ENCODE results near the gene LAPTM5.

The LAPTM5 gene

DNA sequence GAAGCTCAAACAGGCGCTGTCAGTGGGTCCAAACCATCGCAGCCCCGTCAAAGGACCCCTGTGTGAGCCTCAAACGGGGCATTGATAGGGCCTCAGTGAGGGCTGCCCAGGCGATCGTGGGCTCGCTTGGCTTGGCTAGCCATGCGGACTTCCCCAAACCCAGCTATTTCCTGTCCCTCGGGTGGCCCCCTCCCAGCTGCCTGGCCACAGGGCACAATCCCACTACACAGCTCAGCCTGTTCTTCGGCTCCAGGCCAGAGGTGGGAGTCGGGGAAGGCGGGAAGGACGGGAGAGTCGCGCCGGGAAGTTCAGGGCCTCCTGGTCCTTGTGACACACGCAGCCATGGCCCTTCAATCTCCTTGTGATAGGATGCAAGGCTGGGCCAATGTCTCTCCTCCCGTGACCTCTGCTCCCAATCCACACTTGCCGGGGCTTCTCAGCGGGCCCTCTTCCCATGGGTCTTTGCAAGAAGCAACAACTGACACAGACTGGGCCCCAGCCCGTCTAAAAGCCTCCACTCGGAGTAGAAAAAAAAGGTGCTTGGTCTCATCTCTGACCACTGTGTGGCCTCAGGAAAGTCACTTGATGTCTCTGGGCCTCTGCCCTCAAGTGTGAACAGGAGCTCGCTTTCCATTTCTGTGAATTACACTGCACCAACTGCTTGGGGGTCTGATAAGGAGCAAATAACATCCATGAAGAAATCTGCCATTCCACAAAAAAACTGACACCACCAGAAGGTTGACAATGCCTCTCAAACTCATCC lies 27.0 kb downstream of the LAPTM5 start:
- Mint-ChIP-seq H3K4me1 (peaks cover 31% of the 10 kb centered on the region), H3K36me3 (ENCODE audit: insufficient read depth) (peaks cover 37% of the 10 kb centered on the region), H3K27ac (ENCODE audit: low read depth) (no peak overlapping the region), H3K27me3 (no peaks in the 10 kb centered on the region), H3K9me3 (no peaks in the 10 kb centered on the region), H3K4me3 (no peak overlapping the region)
- no peak for DNase-seq (ENCODE audit: low spot score in 2 of 2)
- no peak for ATAC-seq (replicated peaks; ENCODE audit: extremely low read depth, poor library complexity, severe bottlenecking)

- H3K9me3 Mint-ChIP-seq = no peaks in the 10 kb centered on the region
- ATAC-seq (replicated peaks; ENCODE audit: extremely low read depth, poor library complexity, severe bottlenecking) (no peak), DNase-seq (ENCODE audit: low spot score in 2 of 2) (no peak)
- H3K27me3 Mint-ChIP-seq = no peaks in the 10 kb centered on the region
- H3K27ac Mint-ChIP-seq (ENCODE audit: low read depth) = peak overlapping the region; percentile 57
- peaks cover 31% of the 10 kb centered on the region for H3K36me3 Mint-ChIP-seq (ENCODE audit: insufficient read depth)
- H3K4me3 Mint-ChIP-seq = no peak overlapping the region
- peaks cover 30% of the 10 kb centered on the region for H3K4me1 Mint-ChIP-seq
Observed at GRCh38 chr1:30729901-30730300, 27.7 kb downstream of the LAPTM5 start.

GRCh38 chr1:30728832-30729638 lies 28.5 kb downstream of the LAPTM5 start:
- Mint-ChIP-seq H3K27ac (ENCODE audit: low read depth) (peak overlapping the region; percentile 57), H3K4me1 (peaks cover 33% of the 10 kb centered on the region), H3K9me3 (no peaks in the 10 kb centered on the region), H3K27me3 (no peaks in the 10 kb centered on the region), H3K4me3 (no peak overlapping the region), H3K36me3 (ENCODE audit: insufficient read depth) (peaks cover 22% of the 10 kb centered on the region)
- DNase-seq (ENCODE audit: low spot score in 2 of 2) (no peak), ATAC-seq (replicated peaks; ENCODE audit: extremely low read depth, poor library complexity, severe bottlenecking) (no peak)

DNA sequence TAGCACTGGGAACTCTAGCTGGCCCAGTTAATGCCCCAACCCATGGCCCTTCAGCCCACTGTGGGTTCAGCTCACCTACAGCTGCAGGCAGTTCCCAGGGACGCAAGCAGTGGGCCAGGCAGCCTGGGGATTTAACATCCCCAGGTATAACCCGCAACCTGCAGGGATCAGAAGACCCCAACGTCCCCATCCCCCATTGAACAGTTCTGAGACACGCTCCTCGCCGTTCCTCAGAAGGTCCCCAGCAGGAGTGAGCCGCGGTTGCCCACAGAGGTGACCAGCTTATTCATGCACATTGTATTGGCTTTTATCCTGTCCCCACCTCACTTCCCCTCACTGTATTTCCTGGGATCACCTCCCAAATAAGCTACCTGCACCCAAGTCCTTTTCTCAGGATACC lies 29.2 kb downstream of the LAPTM5 start:
- no peaks in the 10 kb centered on the region for H3K9me3 Mint-ChIP-seq
- no peak overlapping the region for H3K4me3 Mint-ChIP-seq
- no peak for DNase-seq (ENCODE audit: low spot score in 2 of 2)
- ATAC-seq (replicated peaks; ENCODE audit: extremely low read depth, poor library complexity, severe bottlenecking) = no peak
- peaks cover 16% of the 10 kb centered on the region for H3K36me3 Mint-ChIP-seq (ENCODE audit: insufficient read depth)
- H3K27me3 Mint-ChIP-seq = no peaks in the 10 kb centered on the region
- H3K27ac Mint-ChIP-seq (ENCODE audit: low read depth) = peak overlapping the region; percentile 77
- peaks cover 37% of the 10 kb centered on the region for H3K4me1 Mint-ChIP-seq

DNA sequence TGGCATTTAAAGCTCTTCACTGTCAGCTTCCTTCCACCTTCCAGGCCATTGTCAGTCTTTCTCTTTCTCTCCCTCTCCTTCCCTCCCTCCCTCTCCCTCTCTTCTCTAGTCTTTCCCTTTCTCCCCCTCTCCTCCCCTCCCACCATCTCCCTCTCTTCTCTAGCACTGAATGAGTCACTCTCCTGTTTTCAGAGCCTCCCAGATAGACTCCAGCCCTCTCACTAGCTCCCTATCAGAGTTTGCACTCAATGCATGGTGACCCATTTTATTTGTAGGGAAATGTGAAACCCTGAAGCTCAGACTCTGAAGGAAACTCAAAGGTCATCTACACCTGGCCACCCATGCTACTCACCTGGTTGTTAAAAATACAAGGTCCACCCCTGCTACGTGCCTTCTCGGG lies 29.8 kb downstream of the LAPTM5 start:
- DNase-seq (ENCODE audit: low spot score in 2 of 2) (no peak), ATAC-seq (replicated peaks; ENCODE audit: extremely low read depth, poor library complexity, severe bottlenecking) (no peak)
- Mint-ChIP-seq H3K9me3 (no peaks in the 10 kb centered on the region), H3K27ac (ENCODE audit: low read depth) (peak overlapping the region; percentile 77), H3K27me3 (no peaks in the 10 kb centered on the region), H3K4me1 (peaks cover 37% of the 10 kb centered on the region), H3K4me3 (no peak overlapping the region), H3K36me3 (ENCODE audit: insufficient read depth) (peaks cover 13% of the 10 kb centered on the region)

DNA sequence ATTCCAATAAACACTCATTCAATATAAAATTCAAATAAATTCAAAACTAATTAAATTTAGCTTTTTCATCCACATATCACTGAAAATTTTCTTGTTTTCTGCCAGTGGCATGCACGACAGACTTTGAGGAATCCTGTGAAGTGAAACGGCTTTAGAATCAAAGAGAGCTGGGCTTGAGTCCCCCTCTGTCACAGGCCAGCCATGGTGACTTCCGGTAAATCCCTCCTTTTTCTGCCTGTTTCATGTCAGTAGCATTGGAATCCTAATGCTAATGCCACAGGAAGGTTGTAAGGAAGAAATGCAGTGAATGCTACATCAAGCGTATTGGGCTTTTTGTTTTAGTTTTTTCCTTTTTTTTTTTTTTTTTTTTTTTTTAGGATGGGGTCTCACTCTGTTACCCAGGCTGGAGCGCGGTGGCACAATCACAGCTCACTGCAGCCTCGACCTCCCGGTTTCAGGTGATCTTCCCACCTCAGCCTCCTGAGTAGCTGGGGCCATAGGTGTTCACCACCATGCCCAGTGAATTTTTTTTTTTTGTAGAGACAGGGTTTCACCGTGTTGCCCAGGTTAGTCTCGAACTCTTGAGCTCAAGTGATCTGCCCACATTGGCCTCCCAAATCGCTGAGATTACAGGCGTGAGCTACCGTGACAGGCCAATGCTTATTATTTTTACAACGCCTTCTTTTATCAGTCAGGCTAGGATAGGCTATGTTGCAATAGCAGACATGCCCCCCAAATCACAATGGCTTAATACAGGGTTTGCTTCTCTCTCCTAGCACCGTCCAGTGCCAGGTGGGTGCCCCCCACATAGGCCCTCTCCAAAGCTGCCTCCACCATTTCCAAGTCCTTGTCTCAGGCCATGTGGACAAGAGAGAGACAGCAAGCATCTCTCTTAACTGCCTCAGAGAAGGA lies 30.5 kb downstream of the LAPTM5 start:
- ATAC-seq (replicated peaks; ENCODE audit: extremely low read depth, poor library complexity, severe bottlenecking) (no peak), DNase-seq (ENCODE audit: low spot score in 2 of 2) (no peak)
- no peaks in the 10 kb centered on the region for H3K27me3 Mint-ChIP-seq
- H3K36me3 Mint-ChIP-seq (ENCODE audit: insufficient read depth) = peaks cover 6% of the 10 kb centered on the region
- H3K27ac Mint-ChIP-seq (ENCODE audit: low read depth) = no peak overlapping the region
- H3K4me1 Mint-ChIP-seq = peaks cover 33% of the 10 kb centered on the region
- H3K4me3 Mint-ChIP-seq = no peak overlapping the region
- H3K9me3 Mint-ChIP-seq = no peaks in the 10 kb centered on the region

DNA sequence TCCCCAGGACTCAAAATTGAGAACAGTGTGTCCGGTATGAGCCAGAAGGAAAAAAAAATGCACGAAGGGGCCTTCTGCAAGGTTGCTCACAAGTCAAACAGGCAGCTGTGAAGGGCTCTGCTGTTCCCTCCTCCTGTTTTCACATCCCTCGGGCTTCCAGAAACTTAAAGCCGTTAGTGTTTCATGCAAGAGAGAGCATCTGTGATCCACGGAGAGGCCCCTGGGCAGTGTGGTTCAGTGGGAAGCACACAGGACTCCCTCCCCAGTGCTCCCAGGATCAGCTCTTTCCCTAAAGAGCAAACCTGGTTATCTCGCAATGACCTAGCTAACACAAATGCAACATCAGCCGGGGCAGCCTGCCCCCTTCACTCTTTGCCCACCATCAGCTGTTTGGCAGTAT lies 31.3 kb downstream of the LAPTM5 start:
- H3K4me3 Mint-ChIP-seq = no peak overlapping the region
- H3K27me3 Mint-ChIP-seq = no peaks in the 10 kb centered on the region
- H3K36me3 Mint-ChIP-seq (ENCODE audit: insufficient read depth) = peaks cover 8% of the 10 kb centered on the region
- H3K4me1 Mint-ChIP-seq = peaks cover 25% of the 10 kb centered on the region
- H3K27ac Mint-ChIP-seq (ENCODE audit: low read depth) = no peak overlapping the region
- no peak for ATAC-seq (replicated peaks; ENCODE audit: extremely low read depth, poor library complexity, severe bottlenecking)
- no peaks in the 10 kb centered on the region for H3K9me3 Mint-ChIP-seq
- DNase-seq (ENCODE audit: low spot score in 2 of 2) = no peak

- peaks cover 18% of the 10 kb centered on the region for H3K4me1 Mint-ChIP-seq
- no peak overlapping the region for H3K4me3 Mint-ChIP-seq
- peak overlapping the region; percentile 68 for H3K27ac Mint-ChIP-seq (ENCODE audit: low read depth)
- ATAC-seq (replicated peaks; ENCODE audit: extremely low read depth, poor library complexity, severe bottlenecking) = no peak
- no peaks in the 10 kb centered on the region for H3K27me3 Mint-ChIP-seq
- H3K36me3 Mint-ChIP-seq (ENCODE audit: insufficient read depth) = peaks cover 8% of the 10 kb centered on the region
- H3K9me3 Mint-ChIP-seq = no peaks in the 10 kb centered on the region
- DNase-seq (ENCODE audit: low spot score in 2 of 2) = no peak
Observed at GRCh38 chr1:30725450-30726095, 32.0 kb downstream of the LAPTM5 start.

- peak overlapping the region; percentile 68 for H3K27ac Mint-ChIP-seq (ENCODE audit: low read depth)
- DNase-seq (ENCODE audit: low spot score in 2 of 2) (no peak), ATAC-seq (replicated peaks; ENCODE audit: extremely low read depth, poor library complexity, severe bottlenecking) (no peak)
- peaks cover 8% of the 10 kb centered on the region for H3K36me3 Mint-ChIP-seq (ENCODE audit: insufficient read depth)
- H3K4me1 Mint-ChIP-seq = peaks cover 13% of the 10 kb centered on the region
- no peak overlapping the region for H3K4me3 Mint-ChIP-seq
- H3K27me3 Mint-ChIP-seq = no peaks in the 10 kb centered on the region
- H3K9me3 Mint-ChIP-seq = no peaks in the 10 kb centered on the region
Observed at GRCh38 chr1:30724655-30725421, 32.7 kb downstream of the LAPTM5 start.

DNA sequence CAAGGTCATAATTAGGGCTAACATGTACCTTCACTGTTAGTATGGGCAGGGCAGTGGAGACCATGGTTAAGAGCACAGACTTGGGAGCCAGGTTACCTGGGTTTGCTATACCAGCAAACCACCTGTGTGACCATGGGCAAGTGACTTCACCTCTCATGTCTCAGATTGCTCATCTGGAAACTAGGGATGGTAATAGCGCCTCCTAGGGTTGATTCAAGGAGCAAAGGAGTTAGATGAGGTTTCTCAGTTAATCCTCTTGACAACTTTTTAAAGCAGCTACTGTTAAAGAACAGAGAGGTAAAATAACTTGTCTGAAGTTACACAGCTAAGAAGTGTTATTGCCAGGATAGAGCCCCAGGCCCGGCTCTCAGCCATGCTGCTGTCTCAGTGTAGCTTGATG lies 33.4 kb downstream of the LAPTM5 start:
- Mint-ChIP-seq H3K4me1 (peaks cover 13% of the 10 kb centered on the region), H3K4me3 (no peak overlapping the region), H3K27ac (ENCODE audit: low read depth) (peak overlapping the region; percentile 15), H3K9me3 (no peaks in the 10 kb centered on the region), H3K36me3 (ENCODE audit: insufficient read depth) (peaks cover 8% of the 10 kb centered on the region), H3K27me3 (no peaks in the 10 kb centered on the region)
- ATAC-seq (replicated peaks; ENCODE audit: extremely low read depth, poor library complexity, severe bottlenecking) (no peak), DNase-seq (ENCODE audit: low spot score in 2 of 2) (no peak)

DNA sequence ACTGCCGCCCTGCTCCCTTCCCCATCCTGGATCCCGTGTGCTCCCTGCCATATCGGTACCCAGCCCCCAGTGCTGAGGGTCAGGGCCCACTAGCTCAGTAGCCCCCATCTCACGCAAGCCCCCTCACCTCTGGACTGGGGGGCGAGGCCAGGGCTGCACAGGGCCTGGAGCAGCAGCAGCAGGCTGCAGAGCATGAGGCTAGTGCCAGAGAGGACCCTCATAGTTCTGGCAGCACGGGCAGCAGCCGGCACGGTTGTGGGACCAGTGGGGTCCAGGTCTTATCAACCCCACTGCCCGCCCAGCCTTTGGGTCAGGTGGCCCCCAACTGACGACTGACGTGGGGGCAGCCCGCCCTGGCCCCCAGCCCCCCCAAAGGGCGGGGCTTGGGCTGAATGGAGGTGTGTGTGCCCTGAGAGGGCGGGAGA lies 34.2 kb downstream of the LAPTM5 start, which contains the start of gene MATN1:
Gene MATN1 (minus strand): TSS at position 255 of the 425 bp plus-strand sequence. CDS start 34 bp downstream, at position 221.
- no peak for ATAC-seq (replicated peaks; ENCODE audit: extremely low read depth, poor library complexity, severe bottlenecking)
- no peak for DNase-seq (ENCODE audit: low spot score in 2 of 2)
- H3K4me1 Mint-ChIP-seq = peaks cover 13% of the 10 kb centered on the region
- H3K27me3 Mint-ChIP-seq = no peaks in the 10 kb centered on the region
- H3K4me3 Mint-ChIP-seq = no peak within 1 kb of the TSS
- H3K27ac Mint-ChIP-seq (ENCODE audit: low read depth) = peak within 1 kb of the TSS; percentile 15
- peaks cover 14% of the 10 kb centered on the region for H3K36me3 Mint-ChIP-seq (ENCODE audit: insufficient read depth)
- H3K9me3 Mint-ChIP-seq = no peaks in the 10 kb centered on the region
